ENCODE results near the gene RETN.

RETN gene

DNA sequence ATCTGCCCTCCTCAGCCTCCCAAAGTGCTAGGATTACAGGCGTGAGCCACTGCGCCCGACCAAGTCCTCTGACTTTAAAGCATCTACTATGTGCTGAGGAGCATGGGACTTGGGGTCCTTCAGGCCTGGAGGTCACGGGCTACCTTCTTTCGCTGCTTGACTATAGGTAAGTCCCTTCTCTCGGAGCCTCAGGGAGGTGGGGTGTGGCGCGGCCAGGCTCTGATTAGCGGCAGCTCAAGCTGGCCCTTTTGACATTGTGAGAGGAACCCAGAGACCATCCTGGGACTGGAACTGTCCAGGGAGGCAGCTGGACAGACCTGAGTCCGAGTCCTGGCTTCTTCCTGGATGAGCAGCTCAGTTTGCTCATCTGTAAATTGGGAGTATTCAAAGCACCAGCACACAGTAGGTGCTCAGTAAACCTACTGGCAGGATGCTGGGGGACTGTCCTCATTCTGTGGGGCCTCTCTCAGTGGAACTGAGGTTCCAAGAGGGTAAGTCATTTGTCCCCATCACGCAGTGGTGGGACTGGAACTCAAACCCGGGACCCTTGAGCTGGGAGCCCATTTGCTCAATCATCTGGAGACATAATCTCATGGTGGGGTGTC, 32.3 kb downstream of the RETN start:
- TF ChIP-seq, protein P1, sequence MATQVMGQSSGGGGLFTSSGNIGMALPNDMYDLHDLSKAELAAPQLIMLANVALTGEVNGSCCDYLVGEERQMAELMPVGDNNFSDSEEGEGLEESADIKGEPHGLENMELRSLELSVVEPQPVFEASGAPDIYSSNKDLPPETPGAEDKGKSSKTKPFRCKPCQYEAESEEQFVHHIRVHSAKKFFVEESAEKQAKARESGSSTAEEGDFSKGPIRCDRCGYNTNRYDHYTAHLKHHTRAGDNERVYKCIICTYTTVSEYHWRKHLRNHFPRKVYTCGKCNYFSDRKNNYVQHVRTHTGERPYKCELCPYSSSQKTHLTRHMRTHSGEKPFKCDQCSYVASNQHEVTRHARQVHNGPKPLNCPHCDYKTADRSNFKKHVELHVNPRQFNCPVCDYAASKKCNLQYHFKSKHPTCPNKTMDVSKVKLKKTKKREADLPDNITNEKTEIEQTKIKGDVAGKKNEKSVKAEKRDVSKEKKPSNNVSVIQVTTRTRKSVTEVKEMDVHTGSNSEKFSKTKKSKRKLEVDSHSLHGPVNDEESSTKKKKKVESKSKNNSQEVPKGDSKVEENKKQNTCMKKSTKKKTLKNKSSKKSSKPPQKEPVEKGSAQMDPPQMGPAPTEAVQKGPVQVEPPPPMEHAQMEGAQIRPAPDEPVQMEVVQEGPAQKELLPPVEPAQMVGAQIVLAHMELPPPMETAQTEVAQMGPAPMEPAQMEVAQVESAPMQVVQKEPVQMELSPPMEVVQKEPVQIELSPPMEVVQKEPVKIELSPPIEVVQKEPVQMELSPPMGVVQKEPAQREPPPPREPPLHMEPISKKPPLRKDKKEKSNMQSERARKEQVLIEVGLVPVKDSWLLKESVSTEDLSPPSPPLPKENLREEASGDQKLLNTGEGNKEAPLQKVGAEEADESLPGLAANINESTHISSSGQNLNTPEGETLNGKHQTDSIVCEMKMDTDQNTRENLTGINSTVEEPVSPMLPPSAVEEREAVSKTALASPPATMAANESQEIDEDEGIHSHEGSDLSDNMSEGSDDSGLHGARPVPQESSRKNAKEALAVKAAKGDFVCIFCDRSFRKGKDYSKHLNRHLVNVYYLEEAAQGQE (IDR thresholded peaks at IDR 0.05; ENCODE audit: insufficient read depth in 1 of 2, low read depth in 2 of 2, low read length in 2 of 2), result no peak
- no peak for TF ChIP-seq TAF1 (IDR thresholded peaks at IDR 0.05; ENCODE audit: borderline replicate concordance, insufficient read depth, low read length)
- no peak for TF ChIP-seq POLR2AphosphoS5 (IDR thresholded peaks at IDR 0.05; ENCODE audit: low read depth, low read length)
- TF ChIP-seq FOXP2 (optimal IDR thresholded peaks at IDR 0.05; ENCODE audit: borderline replicate concordance, extremely low read depth, extremely low read length, insufficient read depth), result no peak

DNA sequence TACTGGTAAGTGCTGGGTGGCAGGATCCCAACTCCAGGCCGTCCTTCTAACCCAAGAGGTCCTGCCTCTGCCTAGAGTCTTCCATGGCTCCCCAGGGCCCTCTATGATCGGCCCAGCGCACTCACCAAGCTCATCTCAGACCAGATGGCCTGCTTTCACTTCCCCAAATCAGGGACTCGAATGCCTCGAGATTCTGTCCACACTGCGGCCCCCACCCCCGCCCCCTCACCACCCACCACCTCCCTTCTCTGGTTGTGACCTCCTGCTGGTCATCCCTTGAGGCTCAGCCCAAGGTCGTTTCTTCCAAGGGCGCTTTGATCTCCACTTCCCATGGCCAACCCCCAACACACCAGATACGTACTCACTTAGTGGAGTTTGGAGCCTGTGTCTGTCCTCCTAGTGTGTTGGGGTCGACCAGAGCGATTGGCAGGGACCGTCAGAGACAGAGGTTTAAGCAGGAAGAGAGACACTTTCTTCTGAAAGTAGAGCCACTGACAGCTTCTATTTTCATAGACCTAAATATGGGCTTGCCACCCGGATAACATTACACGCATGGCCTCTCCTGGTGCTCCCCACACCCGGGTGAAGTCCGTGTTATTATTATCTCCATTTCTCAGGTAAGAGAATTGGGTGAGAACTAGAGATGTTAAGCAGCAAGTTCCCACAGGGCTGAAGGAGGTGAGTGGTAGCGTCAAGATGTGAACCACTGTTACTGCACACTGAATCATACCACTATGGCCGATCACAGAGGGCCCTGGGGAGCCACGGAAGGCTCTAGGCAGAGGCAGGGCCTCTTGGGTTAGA, 33.0 kb downstream of the RETN start, which contains the start of gene FCER2:
Gene FCER2, minus strand, starts transcription at position 478 of the 804 bp plus-strand sequence. CDS start 2,371 bp downstream, outside the sequence.
- TF ChIP-seq POLR2AphosphoS5 (IDR thresholded peaks at IDR 0.05; ENCODE audit: low read depth, low read length), result no peak
- TF ChIP-seq SIN3A (IDR thresholded peaks at IDR 0.05; ENCODE audit: borderline replicate concordance, insufficient read depth, low read length), result no peak
- no peak for TF ChIP-seq FOXP2 (optimal IDR thresholded peaks at IDR 0.05; ENCODE audit: borderline replicate concordance, extremely low read depth, extremely low read length, insufficient read depth)
- TF ChIP-seq, protein P1 (IDR thresholded peaks at IDR 0.05; ENCODE audit: insufficient read depth in 1 of 2, low read depth in 2 of 2, low read length in 2 of 2), result no peak

DNA sequence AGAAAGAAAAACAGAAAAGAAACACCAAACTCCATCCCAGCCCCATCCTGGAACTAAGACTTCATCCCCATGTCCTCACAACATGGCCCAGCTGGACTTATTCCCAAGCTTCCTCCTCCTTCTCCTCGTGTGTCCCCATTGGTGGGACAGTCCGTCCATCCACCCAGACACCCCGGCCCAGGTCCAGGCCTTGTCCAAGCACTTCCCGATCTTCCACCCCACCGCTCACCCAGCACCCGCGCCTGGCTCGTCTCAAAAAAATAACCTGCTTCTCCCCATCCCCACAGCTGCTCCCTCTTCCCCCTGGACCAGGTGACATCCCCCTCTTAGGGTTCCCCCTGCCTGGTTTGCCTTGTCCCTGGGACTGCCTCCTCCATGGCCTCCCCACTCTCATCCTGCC, 34.5 kb downstream of the RETN start:
- no peak for TF ChIP-seq POLR2AphosphoS5 (IDR thresholded peaks at IDR 0.05; ENCODE audit: low read depth, low read length)

DNA sequence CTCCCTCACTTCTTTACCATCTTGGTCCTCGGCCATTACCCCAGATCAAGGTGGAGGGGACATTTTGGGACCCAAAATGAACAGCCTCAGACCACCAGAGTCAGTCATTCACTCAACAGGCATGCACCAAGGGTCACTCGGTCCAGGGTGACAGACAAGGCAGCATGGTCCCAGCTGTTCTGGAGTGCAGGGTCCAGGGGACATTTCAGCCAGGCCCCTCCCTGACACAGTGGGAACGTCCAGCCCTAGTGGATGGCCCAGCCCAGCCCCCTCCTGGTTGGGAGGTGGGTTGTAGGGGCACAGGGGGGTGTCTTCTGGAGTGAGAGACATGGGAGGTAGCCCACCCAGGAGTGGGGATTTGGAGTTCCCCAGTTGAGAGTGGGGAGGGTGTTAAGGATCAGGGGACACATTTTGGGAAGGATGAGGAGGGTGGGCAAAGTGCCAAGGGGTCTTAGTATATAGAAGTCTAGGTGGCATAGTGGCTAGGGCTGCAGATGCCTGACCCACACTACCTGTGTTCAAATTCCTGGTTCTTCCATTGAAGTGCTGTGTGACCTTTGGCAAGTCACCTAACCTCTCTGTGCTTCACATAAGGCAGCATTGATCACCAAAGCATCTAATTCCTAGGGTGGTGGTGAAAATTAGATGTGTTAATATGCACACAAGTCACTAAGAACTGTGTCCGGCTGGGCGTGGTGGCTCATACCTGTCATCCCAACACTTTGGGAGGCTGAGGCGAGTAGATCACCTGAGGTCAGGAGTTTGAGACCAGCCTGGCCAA, 35.6 kb downstream of the RETN start:
- TF ChIP-seq SIN3A (IDR thresholded peaks at IDR 0.05; ENCODE audit: borderline replicate concordance, insufficient read depth, low read length), result no peak
- TF ChIP-seq FOXP2 (optimal IDR thresholded peaks at IDR 0.05; ENCODE audit: borderline replicate concordance, extremely low read depth, extremely low read length, insufficient read depth), result no peak
- TF ChIP-seq POLR2AphosphoS5 (IDR thresholded peaks at IDR 0.05; ENCODE audit: low read depth, low read length), result no peak
- TF ChIP-seq, protein P1 (IDR thresholded peaks at IDR 0.05; ENCODE audit: insufficient read depth in 1 of 2, low read depth in 2 of 2, low read length in 2 of 2), result no peak
- no peak for TF ChIP-seq TAF1 (IDR thresholded peaks at IDR 0.05; ENCODE audit: borderline replicate concordance, insufficient read depth, low read length)

DNA sequence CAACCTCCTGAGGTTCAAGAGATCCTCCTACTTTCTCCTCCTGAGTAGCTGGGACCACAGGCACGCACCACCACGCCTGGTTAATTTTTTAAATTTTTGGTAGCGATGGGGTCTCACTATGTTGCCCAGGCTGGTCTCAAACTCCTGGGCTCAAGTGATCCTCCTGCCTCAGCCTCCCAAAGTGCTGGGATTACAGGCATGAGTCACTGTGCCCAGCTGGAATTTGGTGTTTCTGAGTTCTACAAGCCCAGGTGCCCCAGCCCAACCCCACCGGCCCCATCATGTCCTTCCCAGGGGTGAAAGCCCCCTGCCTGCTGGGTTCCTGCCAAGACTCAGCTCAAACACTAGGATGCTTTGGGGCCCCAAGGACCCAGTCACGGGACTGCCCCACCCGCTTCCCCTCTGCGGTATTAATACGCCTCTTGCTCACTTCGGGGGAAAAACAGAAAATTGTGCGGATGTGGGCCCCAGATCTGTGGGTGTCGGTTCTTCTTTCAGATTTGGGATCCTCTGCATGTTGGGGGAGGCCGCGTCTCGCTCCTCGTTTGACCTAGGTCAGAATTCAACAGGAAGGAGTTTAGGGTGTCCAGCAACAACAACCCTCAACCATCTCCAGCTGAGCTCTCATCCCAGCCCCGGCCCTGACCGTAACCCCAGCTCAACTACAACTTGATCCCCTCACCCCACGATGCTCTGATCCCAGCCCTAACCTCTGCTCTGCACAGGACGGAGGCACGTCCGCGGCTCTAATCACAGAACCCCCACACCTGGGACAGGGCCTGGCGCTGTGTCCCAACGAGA, 36.7 kb downstream of the RETN start:
- no peak for TF ChIP-seq POLR2AphosphoS5 (IDR thresholded peaks at IDR 0.05; ENCODE audit: low read depth, low read length)
- TF ChIP-seq, protein P1 (IDR thresholded peaks at IDR 0.05; ENCODE audit: insufficient read depth in 1 of 2, low read depth in 2 of 2, low read length in 2 of 2), result no peak
- TF ChIP-seq SIN3A (IDR thresholded peaks at IDR 0.05; ENCODE audit: borderline replicate concordance, insufficient read depth, low read length), result no peak
- TF ChIP-seq FOXP2 (optimal IDR thresholded peaks at IDR 0.05; ENCODE audit: borderline replicate concordance, extremely low read depth, extremely low read length, insufficient read depth), result no peak
- no peak for TF ChIP-seq TAF1 (IDR thresholded peaks at IDR 0.05; ENCODE audit: borderline replicate concordance, insufficient read depth, low read length)
